GM18517 (cell line): ENCODE results near the gene TMEM14B.
A peak's percentile ranks its signal among the peaks of the same experiment; 100 is the strongest.
"Not testable (repeated sequence)": the region's sequence is repeated elsewhere in the genome, so short reads cannot be mapped to it uniquely, and the experiment has no call there.

Source experiments
- ATAC-seq: cut with Tn5 transposase; IDR thresholded peaks from one replicate; pipeline ENCODE4 v1.9.1; 2021; ENCODE audit warnings: mild to moderate bottlenecking, moderate library complexity; ENCODE audit not compliant: unreplicated experiment

Gene TMEM14B

DNA sequence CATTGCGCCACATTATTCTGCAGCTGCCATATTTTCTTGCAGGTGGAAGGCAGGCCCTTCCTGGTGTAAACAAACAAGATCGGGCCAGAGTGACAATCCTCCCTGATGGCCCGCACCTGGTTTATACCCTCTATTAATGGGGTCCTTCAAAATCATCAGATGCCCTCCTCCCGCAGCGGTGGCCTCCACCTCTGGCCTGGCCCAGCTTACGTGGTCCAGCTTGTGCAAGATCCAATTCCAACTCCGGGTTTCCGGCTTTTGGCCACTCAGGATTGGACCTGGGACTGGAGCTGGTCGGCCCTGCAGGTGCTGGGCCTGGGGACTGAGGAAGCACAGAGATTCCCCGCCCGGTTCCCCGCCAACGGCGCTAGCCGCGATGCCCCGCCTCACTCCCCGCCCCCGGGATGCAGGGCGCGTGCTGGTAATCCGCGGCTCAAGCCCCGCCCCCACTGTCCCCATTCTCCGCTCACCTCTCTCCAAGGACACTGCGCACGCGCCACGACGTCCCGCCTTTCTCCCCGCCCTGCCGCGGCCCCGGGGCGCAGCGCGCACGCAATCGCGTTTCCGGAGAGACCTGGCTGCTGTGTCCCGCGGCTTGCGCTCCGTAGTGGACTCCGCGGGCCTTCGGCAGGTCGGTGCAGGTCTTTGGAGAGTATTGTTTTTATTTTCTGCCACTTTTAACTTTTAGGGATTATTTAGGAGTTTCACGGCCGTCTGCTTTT, at the start of gene TMEM14B:
Gene TMEM14B, plus strand, starts transcription at position 555 of the 722 bp plus-strand sequence. CDS start 1,441 bp downstream, outside the sequence.
- ATAC-seq, result peak; percentile 86

DNA sequence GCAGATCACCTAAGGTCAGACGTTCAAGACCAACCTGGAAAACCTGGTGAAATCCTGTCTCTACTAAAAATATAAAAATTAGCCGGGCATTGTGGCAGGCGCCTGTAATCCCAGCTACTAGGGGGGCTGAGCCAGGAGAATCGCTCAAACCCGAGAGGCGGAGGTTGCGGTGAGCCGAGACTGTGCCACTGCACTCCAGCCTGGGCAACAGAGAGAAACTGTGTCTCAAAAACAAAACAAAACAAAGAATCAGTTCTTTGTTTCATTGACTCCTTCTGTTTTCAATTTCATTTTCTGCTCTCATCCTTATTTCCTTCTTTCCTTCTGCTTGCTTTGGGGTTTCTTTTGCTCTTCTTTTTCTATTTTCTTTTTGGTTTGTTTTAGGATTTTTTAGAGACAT, 33.6 kb upstream of the TMEM14B start:
- ATAC-seq, result no peak

DNA sequence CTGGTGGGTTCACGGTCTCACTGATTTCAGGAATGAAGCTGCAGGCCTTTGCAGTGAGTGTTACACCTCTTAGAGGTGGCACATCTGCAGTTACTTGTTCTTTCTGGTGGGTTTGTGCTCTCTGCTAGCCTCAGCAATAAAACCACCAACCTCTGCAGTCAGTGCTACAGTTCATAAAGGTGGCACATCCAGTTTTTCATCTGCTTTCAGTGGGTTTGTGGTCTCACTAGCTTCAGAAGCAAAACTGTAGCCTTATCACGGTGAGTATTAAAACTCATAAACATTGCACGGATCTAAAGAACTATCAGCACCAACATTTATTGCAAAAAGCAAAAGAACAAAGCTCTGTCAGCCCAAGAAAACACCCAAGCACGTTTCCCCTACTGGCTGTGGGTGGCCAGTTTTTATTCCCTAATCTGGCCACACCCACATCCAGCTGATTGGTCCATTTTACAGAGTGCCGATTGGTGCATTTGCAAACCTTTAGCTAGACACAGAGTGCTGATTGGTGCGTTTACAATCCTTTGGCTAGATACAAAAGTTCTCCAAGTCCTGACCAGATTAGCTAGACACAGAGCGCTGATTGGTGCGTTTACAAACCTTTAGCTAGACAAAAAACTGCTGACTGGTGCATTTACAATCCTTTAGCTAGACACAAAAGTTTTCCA, 28.2 kb upstream of the TMEM14B start:
- no peak for ATAC-seq

DNA sequence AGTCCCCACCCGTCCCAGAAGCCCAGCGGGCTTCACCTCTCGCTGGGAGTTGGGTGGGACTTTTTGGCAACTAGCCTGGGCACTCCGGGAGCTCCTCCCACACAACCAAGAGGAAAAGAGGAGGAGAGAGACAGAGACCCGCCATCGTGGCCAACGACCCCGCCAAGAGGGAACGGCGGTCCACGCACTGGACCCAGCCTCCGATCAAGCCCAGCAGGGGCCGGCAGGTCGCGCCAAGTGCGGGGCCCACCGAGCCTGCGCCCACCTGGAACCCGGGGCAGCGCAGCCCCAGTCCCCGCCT, 27.7 kb upstream of the TMEM14B start:
- no peak for ATAC-seq

DNA sequence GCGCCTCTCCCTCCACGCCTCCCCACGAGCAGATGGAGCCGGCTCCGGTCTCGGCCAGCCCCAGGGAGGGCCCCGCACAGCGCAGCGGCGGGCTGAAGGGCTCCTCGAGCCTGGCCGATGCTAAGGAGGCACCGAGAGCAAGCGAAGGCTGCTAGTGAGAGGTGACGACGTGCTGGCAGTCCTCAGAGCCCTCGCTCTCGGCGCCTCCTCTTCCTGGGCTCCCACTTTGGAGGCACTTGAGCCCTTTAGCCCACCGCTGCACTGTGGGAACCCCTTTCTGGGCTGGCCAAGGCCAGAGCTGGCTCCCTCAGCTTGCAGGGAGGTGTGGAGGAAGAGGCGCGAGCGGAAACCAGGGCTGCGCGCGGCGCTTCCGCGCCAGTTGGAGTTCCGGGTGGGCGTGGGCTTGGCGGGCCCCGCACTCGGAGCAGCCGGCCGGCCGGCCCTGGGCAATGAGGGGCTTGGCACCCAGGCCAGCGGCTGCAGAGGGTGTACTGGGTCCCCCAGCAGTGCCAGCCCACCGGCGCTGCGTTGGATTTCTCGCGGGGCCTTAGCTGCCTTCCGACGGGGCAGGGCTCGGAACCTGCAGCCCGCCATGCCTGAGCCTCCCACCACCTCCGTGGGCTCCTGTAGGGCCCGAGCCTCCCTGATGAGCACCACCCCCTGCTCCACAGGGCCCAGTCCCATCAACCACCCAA, 27.2 kb upstream of the TMEM14B start:
- peak; percentile 25 for ATAC-seq

DNA sequence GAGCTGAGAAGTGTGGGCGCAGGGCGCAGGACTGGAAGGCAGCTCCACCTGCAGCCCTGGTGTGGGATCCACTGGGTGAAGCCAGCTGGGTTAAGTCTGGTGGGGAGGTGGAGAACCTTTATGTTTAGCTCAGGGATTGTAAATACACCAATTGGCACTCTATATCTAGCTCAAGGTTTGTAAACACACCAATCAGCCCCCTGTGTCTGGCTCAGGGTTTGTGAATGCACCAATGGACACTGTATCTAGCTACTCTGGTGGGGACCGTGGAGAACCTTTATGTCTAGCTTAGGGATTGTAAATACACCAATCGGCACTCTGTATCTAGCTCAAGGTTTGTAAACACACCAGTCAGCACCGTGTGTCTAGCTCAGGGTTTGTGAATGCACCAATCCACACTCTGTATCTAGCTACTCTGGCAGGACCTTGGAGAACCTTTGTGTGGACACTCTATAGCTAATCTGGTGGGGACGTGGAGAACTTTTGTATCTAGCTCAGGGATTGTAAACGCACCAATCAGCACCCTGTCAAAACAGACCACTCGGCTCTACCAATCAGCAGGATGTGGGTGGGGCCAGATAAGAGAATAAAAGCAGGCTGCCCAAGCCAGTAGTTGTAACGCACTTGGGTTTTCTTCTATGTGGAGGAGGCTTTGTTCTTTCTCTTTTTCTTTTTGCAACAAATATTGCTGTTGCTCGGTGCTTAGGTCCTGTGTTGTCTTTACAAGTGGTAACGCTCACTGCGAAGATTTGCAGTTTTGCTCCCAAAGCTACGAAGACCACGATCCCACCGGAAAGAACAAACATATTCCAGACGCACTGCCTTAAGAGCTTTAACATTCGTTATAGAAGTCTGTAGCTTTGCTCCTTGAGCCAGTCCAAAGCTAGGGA, 26.4 kb upstream of the TMEM14B start:
- not testable (repeated sequence) for ATAC-seq

DNA sequence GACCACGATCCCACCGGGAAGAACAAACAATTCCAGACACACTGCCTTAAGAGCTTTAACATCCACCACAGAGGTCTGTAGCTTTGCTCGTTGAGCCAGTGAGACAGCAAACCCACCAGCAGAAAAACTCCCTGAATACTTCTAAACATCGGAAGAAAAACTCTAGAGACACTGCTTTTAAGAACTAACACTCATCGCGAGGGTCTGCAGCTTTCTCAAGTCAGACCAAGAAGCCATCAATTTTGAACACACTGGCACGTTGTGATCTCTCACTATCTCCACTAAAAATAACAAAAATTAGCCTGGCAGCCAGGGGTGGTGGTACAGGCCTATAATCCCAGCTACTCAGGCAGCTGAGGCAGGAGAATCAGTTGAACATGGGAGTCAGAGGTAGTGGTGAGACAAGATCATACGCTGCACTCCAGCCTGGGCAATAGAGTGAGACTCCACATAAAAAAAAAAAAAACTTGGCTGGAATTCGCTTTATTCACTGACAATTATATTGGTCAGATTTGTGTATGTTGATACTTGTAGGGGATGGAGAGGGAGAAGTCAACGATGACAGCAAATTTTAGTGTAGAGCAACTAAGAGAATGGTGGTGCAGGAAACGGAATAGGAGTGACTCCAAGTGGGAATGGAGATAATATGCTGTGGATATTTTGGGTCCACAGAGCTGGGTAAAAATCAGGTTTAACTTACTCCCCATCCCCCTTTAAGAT, 25.6 kb upstream of the TMEM14B start:
- no peak for ATAC-seq

DNA sequence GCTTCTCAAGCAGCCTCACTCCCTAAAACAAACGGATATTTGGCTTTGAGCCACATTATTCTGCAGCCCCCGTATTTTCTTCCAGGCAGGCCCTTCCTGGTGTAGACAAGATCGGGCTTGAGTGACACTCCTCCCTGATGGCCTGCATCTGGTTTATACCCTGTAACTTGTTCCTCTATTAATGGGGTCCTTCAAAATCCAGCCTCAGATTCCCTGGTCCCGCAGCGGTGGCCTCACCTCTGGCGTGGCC, 25.1 kb upstream of the TMEM14B start:
- no peak for ATAC-seq

DNA sequence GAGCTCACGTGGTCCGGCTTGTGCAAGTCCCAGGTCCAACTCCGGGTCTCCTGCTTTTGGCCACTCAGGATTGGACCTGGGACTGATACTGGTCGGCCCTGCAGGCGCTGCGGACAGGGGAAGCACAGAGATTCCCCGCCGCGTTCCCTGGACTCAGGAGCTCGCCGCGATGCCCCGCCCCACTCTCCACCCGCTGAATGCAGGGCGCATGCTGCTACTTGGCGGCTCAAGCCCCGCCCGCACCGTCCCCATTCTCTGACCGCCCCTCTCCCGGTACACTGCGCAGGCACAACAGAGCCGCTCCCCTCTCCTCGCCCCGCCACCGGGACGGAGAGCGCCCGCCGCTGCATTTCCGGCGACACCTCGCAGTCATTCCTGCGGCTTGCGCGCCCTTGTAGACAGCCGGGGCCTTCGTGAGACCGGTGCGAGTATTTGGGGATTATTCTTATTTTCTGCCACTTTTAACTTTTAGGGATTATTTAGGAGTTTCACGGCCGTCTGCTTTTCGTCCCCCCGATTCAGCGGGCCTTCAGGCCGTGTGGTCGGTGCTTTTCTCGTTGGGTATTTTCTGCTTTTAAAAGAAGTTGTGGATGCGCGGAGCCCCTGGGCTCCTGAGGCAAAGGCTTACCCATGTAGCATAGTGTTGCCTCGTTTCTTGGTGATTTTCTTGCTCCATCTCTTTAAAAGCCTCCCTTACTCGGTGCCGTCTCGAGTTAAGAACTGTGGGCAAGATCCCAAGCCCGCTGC, 24.6 kb upstream of the TMEM14B start, which contains the start of gene TMEM14C:
Gene TMEM14C, plus strand, starts transcription at position 251 of the 747 bp plus-strand sequence. CDS start 1,544 bp downstream, outside the sequence.
- ATAC-seq, result peak; percentile 93

DNA sequence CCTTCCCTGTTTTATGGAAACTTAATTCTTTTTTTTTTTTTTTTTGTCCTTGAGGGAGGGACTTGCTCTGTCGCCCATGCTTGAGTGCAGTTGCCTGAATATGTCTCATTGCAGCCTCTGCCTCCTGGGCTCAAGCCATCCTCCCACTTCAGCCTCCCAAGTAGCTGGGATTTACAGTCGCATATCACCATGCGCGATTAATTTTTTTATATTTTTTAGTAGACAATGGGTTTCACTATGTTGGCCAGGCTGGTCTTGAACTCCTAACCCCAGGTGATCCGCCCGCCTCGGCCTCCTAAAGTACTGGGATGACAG, 24.1 kb upstream of the TMEM14B start:
- no peak for ATAC-seq

DNA sequence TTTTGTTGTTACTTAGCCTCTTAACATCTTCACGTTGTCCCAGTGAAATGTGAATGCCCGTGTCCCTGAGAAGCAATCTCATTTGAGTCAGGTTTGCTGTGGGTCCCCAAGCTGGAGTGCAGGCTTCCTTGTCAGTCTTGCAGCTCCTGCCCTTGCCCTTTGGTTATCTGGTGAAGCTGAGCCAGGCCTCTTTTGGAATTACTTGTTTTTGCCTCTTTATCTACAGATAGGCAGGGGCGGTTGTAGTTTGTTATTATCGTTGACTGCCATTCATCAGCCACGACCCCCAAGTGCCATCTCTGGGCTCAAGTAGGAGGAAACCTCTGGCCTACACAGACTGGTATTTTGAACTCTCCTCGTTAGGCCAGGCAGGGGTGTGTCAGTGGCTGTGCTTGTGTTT, 22.6 kb upstream of the TMEM14B start:
- ATAC-seq, result no peak

DNA sequence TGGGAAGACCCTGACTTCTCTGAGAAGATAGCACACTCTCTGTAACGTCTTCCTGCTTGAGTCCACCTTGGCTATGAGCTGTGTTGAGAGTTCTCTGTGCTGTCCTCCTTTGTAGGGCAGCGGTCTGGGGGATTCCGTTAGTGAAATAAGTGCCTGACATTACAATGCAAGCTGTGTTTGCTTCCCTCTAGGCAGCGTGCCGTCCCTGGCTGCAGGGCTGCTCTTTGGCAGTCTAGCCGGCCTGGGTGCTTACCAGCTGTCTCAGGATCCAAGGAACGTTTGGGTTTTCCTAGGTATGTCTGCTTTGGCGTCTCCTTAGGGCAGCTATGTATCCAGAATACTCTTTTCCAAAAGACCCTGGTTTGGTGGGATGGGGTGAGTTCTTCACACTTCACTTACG, 21.9 kb upstream of the TMEM14B start:
- ATAC-seq, result no peak

DNA sequence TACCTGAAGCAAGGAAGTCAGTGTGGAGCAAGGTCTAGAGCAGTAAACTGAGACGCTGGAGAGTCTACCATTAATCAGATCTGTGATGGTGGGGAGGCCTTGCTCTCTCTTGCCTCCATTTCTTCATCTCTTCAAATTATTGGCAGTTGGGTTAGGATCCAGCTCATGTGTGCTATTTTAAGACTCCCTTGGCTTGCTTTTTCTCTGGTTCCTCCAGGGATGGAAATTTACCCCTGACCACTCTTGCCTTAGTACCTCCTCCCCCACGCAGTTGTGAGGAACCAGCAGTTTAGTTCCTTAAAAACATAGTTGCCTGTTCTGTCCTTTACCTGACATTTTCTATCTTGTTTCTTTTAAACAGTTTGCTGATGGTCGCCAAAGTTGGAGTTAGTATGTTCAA, 17.4 kb upstream of the TMEM14B start:
- ATAC-seq, result no peak

DNA sequence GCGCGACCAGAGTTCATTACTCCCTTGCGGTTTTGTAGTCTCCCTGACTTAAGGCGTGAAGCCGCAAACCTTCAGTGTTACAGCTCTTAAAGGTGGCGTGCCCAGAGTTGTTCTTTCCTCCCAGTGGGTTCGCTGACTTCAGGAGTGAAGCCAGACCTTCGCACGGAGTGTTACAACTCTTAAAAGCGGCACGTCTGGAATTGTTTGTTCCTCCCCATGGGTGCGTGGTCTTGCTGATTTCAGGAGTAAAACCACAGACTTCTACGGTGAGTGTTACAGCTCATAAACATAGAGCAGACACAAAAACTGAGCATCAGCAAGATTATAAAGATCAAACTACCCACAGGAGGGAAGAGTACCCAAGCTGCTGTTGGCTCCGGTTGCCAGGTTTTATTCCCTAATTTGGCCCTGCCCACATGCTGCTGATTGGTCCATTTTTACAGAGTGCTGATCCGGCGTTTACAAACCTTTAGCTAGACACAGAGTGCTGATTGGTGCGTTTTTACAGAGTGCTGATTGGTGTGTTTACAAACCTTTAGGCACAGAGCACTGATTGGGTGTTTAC, 14.4 kb upstream of the TMEM14B start:
- no peak for ATAC-seq

DNA sequence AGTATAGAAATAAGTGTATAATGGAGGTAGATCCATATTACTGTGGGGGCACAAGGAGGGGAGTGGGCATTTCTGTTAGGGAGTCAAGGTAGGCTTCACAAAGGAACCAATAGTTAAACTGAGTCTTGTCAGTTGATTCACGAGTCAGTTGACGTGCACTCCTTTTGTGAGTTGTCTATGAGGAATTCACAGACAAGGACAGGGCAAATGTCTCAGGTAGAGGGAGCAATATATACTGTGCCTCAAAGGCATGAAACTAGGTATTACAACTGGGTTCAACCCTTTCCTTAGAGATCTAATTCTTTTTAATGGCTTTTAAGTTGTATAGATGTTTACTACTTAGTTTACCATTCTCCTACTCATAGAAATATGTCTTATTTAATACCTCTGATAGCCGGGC, 13.7 kb upstream of the TMEM14B start:
- no peak for ATAC-seq

DNA sequence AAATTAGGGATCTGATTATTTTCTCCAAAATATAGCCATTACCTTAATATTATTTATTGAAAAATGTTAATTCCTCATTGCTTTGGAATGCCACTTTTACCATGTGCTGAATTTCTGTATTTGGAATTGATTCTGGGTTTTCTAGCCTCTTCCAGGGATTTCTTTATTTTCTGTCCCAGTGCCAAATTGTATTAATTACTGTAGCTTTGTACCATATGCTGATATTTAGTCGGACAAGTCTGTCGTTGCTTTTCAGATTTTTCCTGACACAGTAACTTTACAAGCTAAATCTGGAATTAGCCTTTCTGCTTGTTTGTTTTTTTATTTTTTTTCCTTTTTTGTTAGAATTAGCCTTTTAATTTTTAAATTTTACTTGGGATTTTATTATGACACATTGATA, 10.9 kb upstream of the TMEM14B start:
- ATAC-seq, result no peak

DNA sequence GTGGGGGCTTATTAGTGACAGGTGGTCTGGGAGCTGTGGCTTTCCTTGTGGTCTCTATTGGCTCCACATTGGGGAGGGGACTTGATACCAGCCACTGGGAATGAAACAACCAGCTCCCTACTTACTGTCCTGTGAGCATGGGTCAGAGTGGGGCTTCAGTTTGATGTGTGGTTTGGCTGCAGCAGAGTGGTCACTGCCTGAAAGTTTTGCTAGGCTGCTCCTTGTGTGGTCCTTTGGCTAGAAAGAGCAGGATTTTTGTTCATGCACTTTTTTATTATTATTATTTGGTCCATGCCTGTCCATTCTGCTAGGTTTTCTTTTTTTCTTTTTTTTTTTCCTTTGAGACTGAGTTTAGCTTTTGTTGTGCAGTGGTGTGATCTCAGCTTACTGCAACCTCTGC, 7.5 kb upstream of the TMEM14B start:
- no peak for ATAC-seq

DNA sequence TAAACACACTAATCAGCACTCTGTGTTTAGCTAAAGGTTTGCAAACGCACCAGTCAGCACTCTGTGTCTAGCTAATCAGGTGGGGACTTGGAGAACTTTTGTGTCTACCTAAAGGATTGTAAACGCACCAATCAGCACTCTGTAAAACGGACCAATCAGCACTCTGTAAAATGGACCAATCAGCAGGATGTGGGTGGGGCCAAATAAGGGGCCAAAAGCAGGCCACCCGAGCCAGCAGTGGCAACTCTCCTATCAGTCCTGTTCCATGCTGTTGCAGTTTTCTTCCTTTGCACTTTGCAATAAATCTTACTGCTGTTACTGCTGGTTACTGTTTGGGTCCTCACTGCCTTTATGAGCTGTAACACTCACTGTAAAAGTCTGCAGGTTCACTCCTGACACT, 6.0 kb upstream of the TMEM14B start:
- not testable (repeated sequence) for ATAC-seq

DNA sequence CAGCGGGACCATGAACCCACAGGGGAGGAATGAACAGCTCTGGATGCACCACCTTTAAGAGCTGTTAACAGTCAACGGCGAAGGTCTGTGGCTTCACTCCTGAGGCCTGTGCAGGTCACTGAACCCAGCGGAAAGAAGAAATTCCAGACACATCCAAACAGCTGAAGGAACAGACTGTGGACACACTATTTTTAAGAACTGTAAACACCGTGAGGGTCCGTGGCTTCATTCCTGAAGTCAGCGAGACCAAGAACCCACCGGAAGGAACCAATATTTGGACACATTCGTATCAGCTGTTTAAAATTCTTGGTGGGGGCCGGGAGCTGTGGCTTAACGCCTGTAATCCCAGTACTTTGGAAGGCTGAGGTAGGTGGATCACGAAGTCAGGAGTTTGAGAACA, 5.4 kb upstream of the TMEM14B start:
- ATAC-seq, result no peak

DNA sequence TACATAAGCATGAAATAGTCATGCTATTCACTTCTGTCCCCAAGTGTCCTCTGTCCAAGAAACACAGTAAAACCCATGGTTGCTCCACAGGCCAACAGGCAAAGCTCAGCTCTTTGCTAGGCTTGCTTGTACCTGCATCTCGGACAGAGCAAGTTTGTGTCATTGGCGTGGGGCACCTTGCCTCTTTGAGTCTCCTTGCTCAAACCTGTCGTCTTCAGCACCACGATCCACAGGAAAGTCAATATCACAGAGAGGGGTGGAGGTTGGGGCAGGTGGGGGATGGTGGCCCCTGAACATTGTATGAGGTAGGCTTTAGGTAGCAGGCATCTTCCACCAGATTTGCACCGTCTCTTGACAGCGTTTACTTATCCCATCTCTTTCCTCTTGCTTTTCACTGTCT, 4.1 kb upstream of the TMEM14B start:
- no peak for ATAC-seq
